IPS-20b (cell line): ENCODE measurements around the gene AQP6.

ENCODE experiments used
- H3K27ac ChIP-seq: one replicate; pipeline ENCODE4 v1.5.1; 2013; ENCODE audit warnings: low read length
- H3K27me3 ChIP-seq: 2 replicates; pipeline ENCODE4 v1.6.1; 2013; ENCODE audit warnings: mild to moderate bottlenecking, low read length, inconsistent platforms; ENCODE audit not compliant: insufficient read depth
- H3K36me3 ChIP-seq: 2 replicates; pipeline ENCODE4 v1.6.1; 2013; ENCODE audit warnings: low read depth, mild to moderate bottlenecking, inconsistent platforms, low read length, moderate library complexity; ENCODE audit not compliant: insufficient read depth
- H3K4me1 ChIP-seq: 2 replicates; pipeline ENCODE4 v1.6.1; 2013; ENCODE audit warnings: mild to moderate bottlenecking, control low read depth, inconsistent platforms, low read length, moderate library complexity; ENCODE audit not compliant: insufficient read depth
- H3K4me3 ChIP-seq: 2 replicates; pipeline ENCODE4 v1.5.1; 2013; ENCODE audit warnings: mild to moderate bottlenecking, low read length, inconsistent platforms
- H3K9ac ChIP-seq: 2 replicates; pipeline ENCODE4 v1.6.1; 2013; ENCODE audit warnings: low read depth, mild to moderate bottlenecking, inconsistent platforms, low read length, moderate library complexity
- H3K9me3 ChIP-seq: 2 replicates; pipeline ENCODE4 v1.6.1; 2013; ENCODE audit warnings: mild to moderate bottlenecking, low read depth, low read length, inconsistent platforms; ENCODE audit not compliant: insufficient read depth

Gene AQP6, protein sequence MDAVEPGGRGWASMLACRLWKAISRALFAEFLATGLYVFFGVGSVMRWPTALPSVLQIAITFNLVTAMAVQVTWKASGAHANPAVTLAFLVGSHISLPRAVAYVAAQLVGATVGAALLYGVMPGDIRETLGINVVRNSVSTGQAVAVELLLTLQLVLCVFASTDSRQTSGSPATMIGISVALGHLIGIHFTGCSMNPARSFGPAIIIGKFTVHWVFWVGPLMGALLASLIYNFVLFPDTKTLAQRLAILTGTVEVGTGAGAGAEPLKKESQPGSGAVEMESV

DNA sequence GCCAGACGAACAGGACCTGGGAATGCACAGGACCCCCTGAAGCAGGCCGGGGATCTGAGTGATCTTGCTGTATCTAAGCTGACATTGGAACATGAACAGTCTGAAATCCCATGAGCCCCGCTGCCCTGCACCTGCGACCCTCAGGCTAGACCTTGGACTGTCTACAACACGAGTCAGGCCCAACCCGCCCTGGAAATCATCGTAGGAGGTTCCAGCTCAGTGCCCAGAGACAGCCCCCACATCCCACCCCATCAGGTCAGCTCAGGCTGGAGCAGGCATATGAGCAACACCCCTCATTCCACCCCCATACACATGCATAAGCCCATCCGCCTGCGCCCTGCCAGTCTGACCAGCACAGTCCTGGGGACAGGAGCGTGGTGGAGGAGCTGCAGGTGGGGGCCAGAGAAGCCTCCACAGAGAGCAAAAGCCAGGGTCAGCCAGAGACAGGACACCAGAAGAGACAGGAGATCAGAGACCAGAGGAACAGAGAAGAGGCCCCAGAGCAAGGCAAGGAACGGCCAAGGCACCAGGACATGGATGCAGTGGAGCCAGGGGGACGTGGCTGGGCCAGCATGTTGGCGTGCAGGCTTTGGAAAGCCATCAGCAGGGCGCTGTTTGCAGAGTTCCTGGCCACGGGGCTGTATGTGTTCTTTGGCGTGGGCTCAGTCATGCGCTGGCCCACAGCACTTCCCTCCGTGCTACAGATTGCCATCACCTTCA lies at the start of gene AQP6:
AQP6 (plus strand) TSS at position 307 of the 720 bp plus-strand sequence; CDS start at position 534, 227 bp downstream.
- H3K27ac ChIP-seq: no peak within 1 kb of the TSS
- H3K4me1 ChIP-seq: peaks cover 6% of the 10 kb centered on the region; the same call in 1 of the 2 replicates
- no peaks in the 10 kb centered on the region for H3K36me3 ChIP-seq
- no peak within 1 kb of the TSS for H3K9ac ChIP-seq
- H3K4me3 ChIP-seq: no peak within 1 kb of the TSS
- peaks cover 43% of the 10 kb centered on the region for H3K27me3 ChIP-seq
- H3K9me3 ChIP-seq: no peaks in the 10 kb centered on the region

DNA sequence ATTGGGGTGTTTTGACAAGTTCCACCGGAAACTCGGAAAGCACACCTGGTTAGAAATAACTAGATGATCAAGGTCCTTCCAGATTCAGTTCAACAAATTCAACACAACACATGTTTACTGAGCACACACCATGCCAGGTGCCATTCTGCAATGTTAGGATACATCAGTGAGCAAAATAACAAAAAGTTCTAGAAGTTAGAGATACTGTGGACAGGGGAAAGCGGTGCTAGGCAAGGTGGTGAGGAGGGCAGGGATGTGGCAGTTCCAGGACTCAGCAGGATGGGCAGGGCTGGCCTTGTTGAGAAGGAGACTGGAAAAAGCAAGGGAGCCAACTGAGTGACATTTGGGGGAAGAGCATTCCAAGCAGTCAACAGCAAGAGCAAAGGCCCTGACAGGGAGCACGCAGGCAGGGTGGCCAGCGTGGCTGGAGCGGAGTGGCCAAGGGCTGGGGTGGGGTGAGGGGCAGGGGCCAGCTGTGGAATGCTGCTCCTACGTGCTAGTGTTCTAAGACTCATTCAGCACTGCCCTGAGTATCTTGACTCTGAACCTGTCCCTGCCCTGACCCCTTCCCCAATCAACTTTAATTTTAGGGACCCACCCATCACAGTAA lies 49.6 kb upstream of the AQP6 start:
- Histone ChIP-seq H3K4me3 (no peak overlapping the region), H3K9ac (no peak overlapping the region), H3K36me3 (no peaks in the 10 kb centered on the region), H3K4me1 (no peaks in the 10 kb centered on the region), H3K27ac (no peak overlapping the region), H3K9me3 (no peaks in the 10 kb centered on the region), H3K27me3 (no peaks in the 10 kb centered on the region)

DNA sequence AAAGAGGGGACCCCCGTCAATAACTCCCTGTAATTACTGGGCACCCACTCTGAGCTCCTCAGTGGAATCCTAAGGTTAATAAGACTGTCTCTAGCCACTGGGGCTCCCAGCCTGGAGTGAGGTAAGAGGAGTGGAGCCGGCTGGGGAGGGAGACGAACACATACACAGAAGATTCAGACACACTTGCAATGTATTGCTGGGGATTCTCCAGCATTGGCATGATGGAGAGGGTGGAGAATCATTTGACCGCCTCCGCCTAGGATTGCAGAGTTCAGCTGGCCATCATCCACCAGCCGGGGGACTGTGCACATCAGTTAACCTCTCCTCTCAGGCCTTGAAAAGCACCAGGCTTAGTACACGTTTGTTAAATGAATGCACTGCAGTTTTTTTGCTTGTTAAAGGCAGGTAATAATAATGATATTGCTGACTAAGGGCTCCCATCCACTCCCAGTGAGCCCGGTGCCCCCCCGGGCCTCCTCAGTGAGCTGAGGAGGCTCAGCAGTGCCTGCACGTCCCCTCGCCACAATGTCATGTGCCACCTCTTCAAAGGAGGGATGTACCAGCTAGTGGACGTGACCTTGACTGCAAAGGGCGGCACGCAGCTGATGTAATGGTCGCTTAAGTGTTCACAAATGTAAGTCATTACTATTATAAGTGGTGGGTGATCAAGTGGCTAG lies 48.7 kb upstream of the AQP6 start:
- Histone ChIP-seq H3K27ac (no peak overlapping the region), H3K4me1 (no peaks in the 10 kb centered on the region), H3K36me3 (no peaks in the 10 kb centered on the region), H3K27me3 (no peaks in the 10 kb centered on the region), H3K4me3 (no peak overlapping the region), H3K9ac (no peak overlapping the region), H3K9me3 (no peaks in the 10 kb centered on the region)

DNA sequence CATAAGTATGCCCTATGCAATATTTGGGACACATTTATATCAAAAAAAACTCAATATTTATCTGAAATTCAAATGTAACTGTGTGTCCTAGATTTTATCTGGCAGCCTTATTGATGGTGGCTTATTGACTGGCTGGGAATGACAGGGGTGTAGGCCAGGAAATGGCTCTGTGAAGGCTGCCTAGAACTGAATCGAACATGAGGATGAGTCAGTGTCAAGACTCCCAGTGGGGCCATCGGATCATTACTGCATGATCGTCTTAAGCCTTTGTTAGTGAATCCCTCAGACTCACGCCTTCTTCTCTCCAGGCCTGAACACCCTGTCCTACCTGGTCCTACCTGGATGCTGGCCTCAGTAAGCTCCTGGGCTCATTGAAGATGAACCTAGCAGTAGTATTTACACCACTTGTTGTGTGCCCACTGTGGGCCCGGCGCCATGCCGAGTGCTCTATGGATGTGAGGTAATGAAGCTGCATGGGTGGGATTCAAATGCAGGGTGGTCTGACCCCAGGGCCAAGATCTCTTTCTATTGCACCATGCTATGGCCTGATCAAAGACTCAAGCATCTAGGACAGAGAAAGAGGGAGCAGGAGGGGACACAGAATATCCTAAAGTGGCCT lies 48.0 kb upstream of the AQP6 start:
- no peak overlapping the region for H3K27ac ChIP-seq
- H3K9ac ChIP-seq: no peak overlapping the region
- no peaks in the 10 kb centered on the region for H3K36me3 ChIP-seq
- H3K4me3 ChIP-seq: no peak overlapping the region
- 0 out of 2 replicates have a peak, but pooled peaks cover 7% of the 10 kb centered on the region for H3K27me3 ChIP-seq
- H3K9me3 ChIP-seq: no peaks in the 10 kb centered on the region
- no peaks in the 10 kb centered on the region for H3K4me1 ChIP-seq

DNA sequence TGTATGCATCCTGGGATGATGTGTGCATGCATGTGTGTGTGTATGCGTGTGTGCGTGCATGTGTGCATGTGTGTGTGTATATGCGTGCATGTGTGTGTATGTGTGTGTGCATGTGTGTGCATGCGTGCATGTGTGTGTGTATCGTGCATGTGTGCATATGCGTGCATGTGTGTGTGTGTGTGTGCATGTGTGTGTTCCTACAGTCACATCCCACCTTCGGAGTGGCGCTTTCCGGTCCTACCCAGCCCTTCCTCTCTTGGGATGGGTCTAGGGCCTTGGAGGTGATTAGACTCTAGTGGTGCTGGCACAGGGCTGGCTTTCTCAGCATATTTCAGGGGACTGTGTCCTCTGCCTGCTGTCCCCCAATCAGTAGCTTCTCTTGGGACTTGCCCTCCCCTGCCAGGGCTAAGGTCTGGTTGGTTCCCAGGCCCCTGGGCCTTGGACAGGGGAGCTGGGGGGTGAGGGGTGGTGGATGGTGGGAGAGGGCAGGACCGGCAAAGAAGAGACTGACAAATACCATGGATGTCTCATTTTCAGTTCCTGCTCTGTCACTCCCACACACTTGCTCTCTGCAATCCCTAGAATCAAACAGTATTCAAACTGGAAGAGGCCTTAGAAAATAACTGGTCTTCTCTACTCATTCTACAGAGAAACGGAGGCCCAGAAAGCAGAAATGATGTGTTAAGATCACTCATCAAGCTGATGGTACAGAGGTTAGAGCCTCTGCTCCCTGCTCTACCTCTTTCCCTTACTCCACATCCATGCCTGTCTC lies 47.1 kb upstream of the AQP6 start:
- H3K9me3 ChIP-seq: no peaks in the 10 kb centered on the region
- 0 out of 2 replicates have a peak, but pooled peaks cover 7% of the 10 kb centered on the region for H3K27me3 ChIP-seq
- H3K9ac ChIP-seq: no peak overlapping the region
- H3K36me3 ChIP-seq: no peaks in the 10 kb centered on the region
- no peak overlapping the region for H3K4me3 ChIP-seq
- no peaks in the 10 kb centered on the region for H3K4me1 ChIP-seq
- H3K27ac ChIP-seq: no peak overlapping the region

DNA sequence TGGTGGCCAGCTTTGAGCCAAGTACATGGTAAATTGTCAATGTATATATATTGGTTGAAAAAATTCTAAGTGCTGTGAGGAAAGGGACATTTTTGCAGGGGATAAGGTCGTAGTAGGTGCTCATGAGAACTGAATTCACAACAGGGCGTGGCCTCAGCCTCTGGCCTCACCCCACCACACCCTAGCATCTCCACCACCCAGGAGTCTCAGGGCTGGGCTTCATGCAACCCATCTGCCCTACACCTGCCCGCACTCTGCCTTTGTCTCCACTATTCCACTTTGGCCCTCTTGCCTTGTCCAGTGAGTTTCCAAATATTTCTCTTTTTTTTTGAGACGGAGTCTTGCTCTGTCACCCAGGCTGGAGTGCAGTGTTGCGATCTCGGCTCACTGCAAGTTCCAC lies 44.3 kb upstream of the AQP6 start:
- H3K9ac ChIP-seq: no peak overlapping the region
- 0 out of 2 replicates have a peak, but pooled peaks cover 7% of the 10 kb centered on the region for H3K27me3 ChIP-seq
- no peak overlapping the region for H3K4me3 ChIP-seq
- H3K36me3 ChIP-seq: no peaks in the 10 kb centered on the region
- H3K9me3 ChIP-seq: no peaks in the 10 kb centered on the region
- H3K4me1 ChIP-seq: no peaks in the 10 kb centered on the region
- H3K27ac ChIP-seq: no peak overlapping the region

DNA sequence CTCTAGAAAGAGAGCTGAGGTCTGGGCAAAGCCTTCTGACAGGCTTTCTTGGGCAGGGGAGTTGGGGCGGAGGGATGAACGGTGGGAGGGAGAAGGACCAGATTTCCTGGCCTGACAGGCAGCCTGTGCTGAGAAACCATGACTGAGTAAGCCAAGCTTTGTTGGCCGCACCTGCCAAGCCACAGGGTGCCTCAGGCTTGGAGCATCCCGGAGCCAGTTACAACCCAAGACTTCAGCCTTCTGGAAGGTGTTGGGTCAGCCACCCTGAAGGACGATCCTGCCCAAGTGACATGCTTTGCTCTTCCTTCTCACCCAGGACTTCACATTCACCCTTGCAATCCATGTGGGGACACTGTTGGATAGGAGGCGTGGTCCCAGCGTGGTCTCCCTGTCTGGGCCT lies 43.2 kb upstream of the AQP6 start:
- 0 out of 2 replicates have a peak, but pooled peaks cover 7% of the 10 kb centered on the region for H3K27me3 ChIP-seq
- no peaks in the 10 kb centered on the region for H3K36me3 ChIP-seq
- no peak overlapping the region for H3K9ac ChIP-seq
- no peak overlapping the region for H3K4me3 ChIP-seq
- H3K4me1 ChIP-seq: no peaks in the 10 kb centered on the region
- H3K9me3 ChIP-seq: no peaks in the 10 kb centered on the region
- H3K27ac ChIP-seq: no peak overlapping the region

DNA sequence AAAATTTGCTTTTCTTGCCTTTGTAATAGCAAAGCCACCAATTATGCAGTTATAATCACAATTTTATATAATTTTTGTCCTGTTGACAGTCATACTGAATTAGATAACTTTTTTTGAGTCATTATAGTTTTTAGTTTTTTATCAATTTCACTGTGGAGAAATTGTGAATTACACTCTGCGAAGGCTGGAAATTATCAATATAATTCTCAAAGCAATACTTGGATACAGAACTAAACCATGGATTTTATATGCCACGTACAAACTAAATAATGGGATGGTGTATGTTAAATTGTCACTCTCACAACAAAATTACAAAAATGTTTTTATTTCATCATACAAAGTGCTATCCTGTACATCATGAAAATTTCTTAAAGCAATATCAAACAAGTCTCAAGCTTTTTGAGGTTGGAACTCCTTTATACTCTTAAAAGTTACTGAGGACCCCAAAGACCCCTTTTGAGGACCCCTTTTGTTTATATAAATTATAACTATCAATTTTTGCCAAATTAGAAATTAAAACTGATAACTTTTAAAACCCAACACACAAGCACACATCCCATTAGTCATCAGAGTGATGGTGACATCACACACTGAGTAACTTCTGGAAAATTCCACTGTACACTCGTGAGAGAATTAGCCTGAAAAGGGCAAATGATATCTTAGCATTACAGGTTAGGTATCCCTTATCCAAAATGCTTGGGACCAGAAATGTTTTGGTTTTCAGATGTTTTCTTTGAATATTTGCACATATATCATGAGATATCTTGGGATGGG lies 42.0 kb upstream of the AQP6 start:
- H3K4me1 ChIP-seq: no peaks in the 10 kb centered on the region
- H3K36me3 ChIP-seq: no peaks in the 10 kb centered on the region
- H3K4me3 ChIP-seq: no peak overlapping the region
- no peak overlapping the region for H3K27ac ChIP-seq
- 0 out of 2 replicates have a peak, but pooled peaks cover 7% of the 10 kb centered on the region for H3K27me3 ChIP-seq
- H3K9ac ChIP-seq: no peak overlapping the region
- no peaks in the 10 kb centered on the region for H3K9me3 ChIP-seq

DNA sequence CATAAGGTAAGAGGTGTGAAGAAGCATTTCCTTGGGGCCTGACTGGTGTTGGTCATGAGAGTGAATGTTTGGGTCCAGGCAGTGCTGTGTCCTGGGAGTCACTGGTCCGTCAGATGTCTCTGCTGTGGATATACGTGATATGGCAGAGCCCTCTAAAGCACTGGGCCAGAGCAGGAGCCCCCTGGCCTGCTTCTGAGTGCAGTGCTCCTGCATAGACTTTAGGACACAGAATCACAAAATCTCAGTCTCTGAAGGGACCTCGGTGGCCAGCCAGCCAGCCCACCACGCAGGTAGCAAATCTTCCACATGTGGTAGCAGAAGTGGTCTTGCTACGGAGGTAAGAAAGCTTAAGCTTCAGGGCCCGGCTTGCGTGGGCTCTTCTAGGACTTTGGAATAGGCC lies 40.7 kb upstream of the AQP6 start:
- Histone ChIP-seq H3K27ac (no peak overlapping the region), H3K4me1 (no peaks in the 10 kb centered on the region), H3K27me3 (0 out of 2 replicates have a peak, but pooled peaks cover 7% of the 10 kb centered on the region), H3K4me3 (no peak overlapping the region), H3K9ac (no peak overlapping the region), H3K9me3 (no peaks in the 10 kb centered on the region), H3K36me3 (no peaks in the 10 kb centered on the region)

DNA sequence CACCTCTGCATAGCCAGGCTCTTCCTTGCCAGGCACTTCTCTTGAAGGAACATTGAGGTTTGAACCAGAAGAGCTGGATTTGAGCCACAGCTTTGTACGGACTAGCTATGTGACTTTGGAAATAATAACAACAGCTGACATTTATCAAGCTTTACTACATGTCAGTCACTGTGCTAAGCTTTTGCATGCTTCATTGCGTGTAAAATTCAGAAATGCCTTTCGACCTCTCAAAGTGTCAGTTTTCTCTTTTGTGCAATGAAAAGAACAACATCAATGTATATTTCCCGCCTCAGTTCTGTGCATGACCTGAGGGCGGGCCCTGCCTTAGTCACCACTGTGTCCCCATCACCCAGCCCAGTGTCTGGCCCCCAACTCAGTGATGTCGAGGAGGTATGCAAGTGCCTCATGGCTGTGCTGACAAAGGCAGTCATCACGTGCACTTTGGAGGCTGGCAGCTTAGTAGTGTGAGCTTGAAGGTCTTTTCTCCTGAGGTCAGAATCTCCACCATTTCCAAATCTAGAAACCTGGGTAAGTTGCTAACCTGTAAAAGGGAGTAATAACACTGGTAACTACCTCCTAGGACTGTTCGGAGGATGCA lies 40.1 kb upstream of the AQP6 start:
- 0 out of 2 replicates have a peak, but pooled peaks cover 7% of the 10 kb centered on the region for H3K27me3 ChIP-seq
- no peaks in the 10 kb centered on the region for H3K9me3 ChIP-seq
- no peaks in the 10 kb centered on the region for H3K36me3 ChIP-seq
- H3K4me1 ChIP-seq: no peaks in the 10 kb centered on the region
- no peak overlapping the region for H3K4me3 ChIP-seq
- no peak overlapping the region for H3K27ac ChIP-seq
- no peak overlapping the region for H3K9ac ChIP-seq
